A549 (cell line): ENCODE data around the gene TBC1D2B.

Source experiments
- BCL3 ChIP-seq: fragments of >200 bp; sonication (Bioruptor Twin); formaldehyde crosslinking; IDR thresholded peaks from 3 replicates; pipeline ENCODE4 v1.6.1; 2016
- BHLHE40 ChIP-seq: IDR thresholded peaks from 2 replicates; pipeline ENCODE4 v1.6.1; 2012; ENCODE audit warnings: low read depth, low read length, inconsistent platforms
- CEBPB ChIP-seq, 2 experiments: fragments of >200 bp in 1 of 2; sonication (Bioruptor Twin) in 1 of 2; formaldehyde crosslinking in 1 of 2; IDR thresholded peaks; 2 replicates each; pipeline ENCODE4 v1.6.1; 2012 to 2016
- CHD2 ChIP-seq: fragments of 150-350 bp; IDR thresholded peaks from 2 replicates; pipeline ENCODE4 v1.6.1; 2014; ENCODE audit warnings: low read length; ENCODE audit not compliant: partially characterized antibody
- CTCF ChIP-seq: fragments of >200 bp; sonication (Bioruptor Twin); formaldehyde crosslinking; IDR thresholded peaks from 3 replicates; pipeline ENCODE4 v1.5.1; 2016
- EHF ChIP-seq: fragments of 250-450 bp; sonication (Bioruptor Pico); IDR thresholded peaks from 2 replicates; pipeline ENCODE4 v1.5.0; 2020; ENCODE audit warnings: mild to moderate bottlenecking
- FOXS1 ChIP-seq: fragments of 250-450 bp; sonication (Bioruptor Pico); IDR thresholded peaks from 2 replicates; pipeline ENCODE4 v1.5.0; 2020; ENCODE audit warnings: mild to moderate bottlenecking, moderate library complexity
- JUN ChIP-seq, 2 experiments: fragments of >200 bp; sonication (Bioruptor Twin); formaldehyde crosslinking; IDR thresholded peaks; 2 replicates in 1 of 2; 3 replicates in 1 of 2; pipeline ENCODE4 v1.6.1; 2016 to 2017
- MYC ChIP-seq: IDR thresholded peaks from 2 replicates; pipeline ENCODE4 v1.6.1; 2012; ENCODE audit warnings: mild to moderate bottlenecking, inconsistent platforms, low read length, improper control_type of control experiment, borderline replicate concordance
- RFX5 ChIP-seq: fragments of 450-650 bp; IDR thresholded peaks from 2 replicates; pipeline ENCODE4 v1.7.1; 2014; ENCODE audit warnings: antibody characterized with exemption, mild to moderate bottlenecking, moderate library complexity
- RNF2 ChIP-seq: fragments of 200-600 bp; sonication (generic); IDR thresholded peaks from 2 replicates; pipeline ENCODE4 v1.6.1; 2016; ENCODE audit warnings: low read depth, mild to moderate bottlenecking, antibody characterized with exemption, moderate library complexity, borderline replicate concordance

- TF ChIP-seq CTCF (no peak), MYC (no peak), BCL3 (no peak), RNF2 (no peak), EHF (CRISPR knock-in tag) (no peak), RFX5 (no peak), FOXS1 (CRISPR knock-in tag) (no peak), CEBPB (IDR thresholded peaks at IDR 0.05) (no peak), JUN (IDR thresholded peaks at IDR 0.05) (no peak), CHD2 (no peak), BHLHE40 (no peak)
These were observed 55.8 kb downstream of the TBC1D2B start for GRCh38 chr15:78021761-78022160.
